Measurements from ENCODE around the gene COL12A1.

Gene COL12A1

DNA sequence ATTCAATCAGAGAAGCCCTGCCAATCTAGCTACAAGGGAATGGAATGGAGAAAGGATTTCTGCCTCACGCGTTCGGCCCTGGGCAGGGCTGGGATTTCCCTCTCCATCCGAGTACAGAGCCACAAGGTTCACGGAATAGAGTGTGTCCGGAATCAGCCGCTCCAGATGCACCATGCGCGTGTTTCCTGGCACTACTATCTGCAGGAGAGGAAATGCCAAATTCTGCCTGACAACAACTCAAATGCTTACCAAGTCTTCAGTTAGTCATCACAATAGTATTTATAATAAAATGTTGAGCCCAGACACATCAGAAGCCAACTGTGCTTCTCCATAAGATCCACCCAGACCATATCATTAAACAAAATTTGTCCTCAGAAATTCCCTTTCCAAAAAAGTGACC, 75.1 kb downstream of the COL12A1 start:
- no peak overlapping the region for H3K27ac ChIP-seq (ENCODE audit: low read depth, low read length)

DNA sequence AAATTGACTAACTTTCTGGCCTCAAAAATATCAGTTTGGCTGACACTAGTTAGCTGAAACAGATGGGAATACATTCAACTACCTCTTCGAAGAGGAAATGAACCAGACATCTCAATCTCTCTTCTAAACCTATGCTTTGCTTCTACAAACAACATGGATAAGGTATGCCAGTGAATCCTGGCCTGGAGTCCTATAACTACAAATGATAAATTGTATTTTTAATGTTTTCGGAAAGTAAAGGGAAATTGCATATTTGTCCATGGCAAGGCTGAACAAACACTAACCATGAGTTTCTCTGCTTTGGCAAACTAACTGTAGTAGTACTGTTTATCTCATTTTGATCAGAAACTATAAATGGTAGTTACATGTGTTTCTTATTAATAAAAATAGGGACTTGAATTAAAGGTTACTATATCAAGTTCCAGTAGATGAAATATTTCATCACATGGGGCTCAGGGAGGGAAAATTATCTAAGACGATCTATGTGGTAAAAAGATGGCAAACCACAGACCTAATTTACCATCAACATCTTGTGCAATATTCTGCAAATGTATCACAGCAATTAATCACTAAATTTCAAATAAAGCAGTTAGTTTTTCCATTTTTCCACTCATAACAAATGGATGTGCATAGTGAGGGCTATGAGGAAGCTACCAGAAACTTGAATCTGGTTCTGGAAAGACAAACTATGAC, 76.8 kb downstream of the COL12A1 start:
- WGBS: 91% methylated on average over 2 of the region's 3 CpGs

More for the DNA sequence above, 75.1 kb downstream of the COL12A1 start:
- H3K4me1 ChIP-seq (ENCODE audit: insufficient read depth, low read length): no peaks in the 10 kb centered on the region
- no peaks in the 10 kb centered on the region for H3K27me3 ChIP-seq (ENCODE audit: insufficient read depth, low read length)
- no peak overlapping the region for H3K9ac ChIP-seq (ENCODE audit: low read depth, low read length)
- no peaks in the 10 kb centered on the region for H3K9me3 ChIP-seq (ENCODE audit: insufficient read depth, low read depth, low read length)
- peaks cover 4% of the 10 kb centered on the region; the same call in 1 of the 2 replicates for H3K36me3 ChIP-seq (ENCODE audit: insufficient read depth, low read length)
- WGBS: 96% methylated on average over 9 of the region's 9 CpGs
- H3K4me3 ChIP-seq (ENCODE audit: low read length): no peak overlapping the region

GRCh38 chr6:75126518-75126917, 79.3 kb downstream of the COL12A1 start:
- no peaks in the 10 kb centered on the region for H3K27me3 ChIP-seq (ENCODE audit: insufficient read depth, low read length)
- no peak overlapping the region for H3K9ac ChIP-seq (ENCODE audit: low read depth, low read length)
- no peaks in the 10 kb centered on the region for H3K4me1 ChIP-seq (ENCODE audit: insufficient read depth, low read length)
- H3K27ac ChIP-seq (ENCODE audit: low read depth, low read length): no peak overlapping the region
- H3K36me3 ChIP-seq (ENCODE audit: insufficient read depth, low read length): peaks cover 4% of the 10 kb centered on the region; the same call in 1 of the 2 replicates
- WGBS: 93% methylated on average over 1 of the region's 2 CpGs
- no peak overlapping the region for H3K4me3 ChIP-seq (ENCODE audit: low read length)
- H3K9me3 ChIP-seq (ENCODE audit: insufficient read depth, low read depth, low read length): no peaks in the 10 kb centered on the region

More for the DNA sequence above, 76.8 kb downstream of the COL12A1 start:
- peaks cover 4% of the 10 kb centered on the region; the same call in 1 of the 2 replicates for H3K36me3 ChIP-seq (ENCODE audit: insufficient read depth, low read length)
- H3K9me3 ChIP-seq (ENCODE audit: insufficient read depth, low read depth, low read length): no peaks in the 10 kb centered on the region
- H3K4me3 ChIP-seq (ENCODE audit: low read length): no peak overlapping the region
- no peaks in the 10 kb centered on the region for H3K4me1 ChIP-seq (ENCODE audit: insufficient read depth, low read length)
- H3K27me3 ChIP-seq (ENCODE audit: insufficient read depth, low read length): no peaks in the 10 kb centered on the region
- no peak overlapping the region for H3K9ac ChIP-seq (ENCODE audit: low read depth, low read length)
- no peak overlapping the region for H3K27ac ChIP-seq (ENCODE audit: low read depth, low read length)

GRCh38 chr6:75124983-75125382, 80.9 kb downstream of the COL12A1 start:
- Histone ChIP-seq H3K27me3 (ENCODE audit: insufficient read depth, low read length) (no peaks in the 10 kb centered on the region), H3K36me3 (ENCODE audit: insufficient read depth, low read length) (no peaks in the 10 kb centered on the region), H3K4me3 (ENCODE audit: low read length) (no peak overlapping the region), H3K4me1 (ENCODE audit: insufficient read depth, low read length) (no peaks in the 10 kb centered on the region), H3K9ac (ENCODE audit: low read depth, low read length) (no peak overlapping the region), H3K9me3 (ENCODE audit: insufficient read depth, low read depth, low read length) (no peaks in the 10 kb centered on the region), H3K27ac (ENCODE audit: low read depth, low read length) (no peak overlapping the region)
- no CpG with 5 or more reads among the region's 2 CpGs for WGBS

GRCh38 chr6:75124085-75124484, 81.8 kb downstream of the COL12A1 start:
- WGBS: 79% methylated on average over 2 of the region's 2 CpGs
- no peaks in the 10 kb centered on the region for H3K9me3 ChIP-seq (ENCODE audit: insufficient read depth, low read depth, low read length)
- no peaks in the 10 kb centered on the region for H3K27me3 ChIP-seq (ENCODE audit: insufficient read depth, low read length)

GRCh38 chr6:75118925-75119515, 86.8 kb downstream of the COL12A1 start:
- WGBS: 96% methylated on average over 8 of the region's 8 CpGs
- Histone ChIP-seq H3K27ac (ENCODE audit: low read depth, low read length) (no peak overlapping the region), H3K4me1 (ENCODE audit: insufficient read depth, low read length) (peaks cover 2% of the 10 kb centered on the region; the same call in 1 of the 2 replicates), H3K4me3 (ENCODE audit: low read length) (no peak overlapping the region), H3K27me3 (ENCODE audit: insufficient read depth, low read length) (no peaks in the 10 kb centered on the region), H3K9me3 (ENCODE audit: insufficient read depth, low read depth, low read length) (no peaks in the 10 kb centered on the region), H3K36me3 (ENCODE audit: insufficient read depth, low read length) (no peaks in the 10 kb centered on the region; the same call in 1 of the 2 replicates), H3K9ac (ENCODE audit: low read depth, low read length) (no peak overlapping the region)

More at GRCh38 chr6:75124085-75124484, 81.8 kb downstream of the COL12A1 start:
- Histone ChIP-seq H3K27ac (ENCODE audit: low read depth, low read length) (no peak overlapping the region), H3K4me3 (ENCODE audit: low read length) (no peak overlapping the region), H3K9ac (ENCODE audit: low read depth, low read length) (no peak overlapping the region), H3K36me3 (ENCODE audit: insufficient read depth, low read length) (no peaks in the 10 kb centered on the region), H3K4me1 (ENCODE audit: insufficient read depth, low read length) (no peaks in the 10 kb centered on the region)

- 89% methylated on average over 1 of the region's 2 CpGs for WGBS
- no peak overlapping the region for H3K27ac ChIP-seq (ENCODE audit: low read depth, low read length)
- H3K4me3 ChIP-seq (ENCODE audit: low read length): no peak overlapping the region
- peaks cover 2% of the 10 kb centered on the region; the same call in 1 of the 2 replicates for H3K4me1 ChIP-seq (ENCODE audit: insufficient read depth, low read length)
- no peak overlapping the region for H3K9ac ChIP-seq (ENCODE audit: low read depth, low read length)
- H3K9me3 ChIP-seq (ENCODE audit: insufficient read depth, low read depth, low read length): no peaks in the 10 kb centered on the region
- no peaks in the 10 kb centered on the region for H3K27me3 ChIP-seq (ENCODE audit: insufficient read depth, low read length)
- H3K36me3 ChIP-seq (ENCODE audit: insufficient read depth, low read length): no peaks in the 10 kb centered on the region; the same call in 1 of the 2 replicates
Measured at GRCh38 chr6:75117701-75118100, 88.2 kb downstream of the COL12A1 start.

- Histone ChIP-seq H3K36me3 (ENCODE audit: insufficient read depth, low read length) (no peaks in the 10 kb centered on the region; the same call in 1 of the 2 replicates), H3K9ac (ENCODE audit: low read depth, low read length) (no peak overlapping the region), H3K4me3 (ENCODE audit: low read length) (no peak overlapping the region), H3K27me3 (ENCODE audit: insufficient read depth, low read length) (no peaks in the 10 kb centered on the region), H3K27ac (ENCODE audit: low read depth, low read length) (no peak overlapping the region), H3K9me3 (ENCODE audit: insufficient read depth, low read depth, low read length) (no peaks in the 10 kb centered on the region), H3K4me1 (ENCODE audit: insufficient read depth, low read length) (peaks cover 2% of the 10 kb centered on the region; the same call in 1 of the 2 replicates)
- 90% methylated on average over 3 of the region's 3 CpGs for WGBS
Measured at GRCh38 chr6:75116946-75117345, 88.9 kb downstream of the COL12A1 start.

GRCh38 chr6:75115481-75115880, 90.4 kb downstream of the COL12A1 start:
- Histone ChIP-seq H3K9me3 (ENCODE audit: insufficient read depth, low read depth, low read length) (no peaks in the 10 kb centered on the region), H3K27ac (ENCODE audit: low read depth, low read length) (0 out of 2 replicates have a peak overlapping the region, but pooled peaks have one; percentile 11), H3K36me3 (ENCODE audit: insufficient read depth, low read length) (no peaks in the 10 kb centered on the region; the same call in 1 of the 2 replicates), H3K4me1 (ENCODE audit: insufficient read depth, low read length) (peaks cover 2% of the 10 kb centered on the region; the same call in 1 of the 2 replicates), H3K27me3 (ENCODE audit: insufficient read depth, low read length) (no peaks in the 10 kb centered on the region), H3K9ac (ENCODE audit: low read depth, low read length) (0 out of 2 replicates have a peak overlapping the region, but pooled peaks have one; percentile 15), H3K4me3 (ENCODE audit: low read length) (no peak overlapping the region)
- 73% methylated on average over 3 of the region's 3 CpGs for WGBS

- no peak overlapping the region for H3K9ac ChIP-seq (ENCODE audit: low read depth, low read length)
- no peaks in the 10 kb centered on the region; the same call in 1 of the 2 replicates for H3K36me3 ChIP-seq (ENCODE audit: insufficient read depth, low read length)
- peaks cover 2% of the 10 kb centered on the region; the same call in 1 of the 2 replicates for H3K4me1 ChIP-seq (ENCODE audit: insufficient read depth, low read length)
- no peak overlapping the region for H3K4me3 ChIP-seq (ENCODE audit: low read length)
- H3K27ac ChIP-seq (ENCODE audit: low read depth, low read length): no peak overlapping the region
- H3K27me3 ChIP-seq (ENCODE audit: insufficient read depth, low read length): no peaks in the 10 kb centered on the region
- H3K9me3 ChIP-seq (ENCODE audit: insufficient read depth, low read depth, low read length): no peaks in the 10 kb centered on the region
- WGBS: 98% methylated on average over 2 of the region's 2 CpGs
Measured at GRCh38 chr6:75114806-75115205, 91.0 kb downstream of the COL12A1 start.

DNA sequence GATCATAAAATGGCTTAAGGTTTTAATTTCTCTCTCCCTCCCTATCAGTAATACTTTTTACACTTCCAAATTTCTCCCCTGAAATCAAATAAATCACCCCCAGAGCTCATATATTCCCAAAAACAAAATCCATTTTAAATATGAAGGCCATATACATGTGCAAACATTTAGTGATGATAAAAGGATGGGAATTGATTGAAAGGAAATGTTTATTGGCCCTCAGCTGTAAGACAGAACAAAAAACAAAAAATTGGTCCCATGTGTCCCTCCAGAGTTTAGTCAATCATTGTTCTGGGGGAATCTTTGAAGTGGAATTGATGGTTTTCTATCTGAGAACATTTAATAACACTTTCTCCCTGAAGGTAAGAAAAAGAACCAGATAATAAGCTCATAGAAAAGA, 91.7 kb downstream of the COL12A1 start:
- H3K27me3 ChIP-seq (ENCODE audit: insufficient read depth, low read length): no peaks in the 10 kb centered on the region
- H3K36me3 ChIP-seq (ENCODE audit: insufficient read depth, low read length): no peaks in the 10 kb centered on the region; the same call in 1 of the 2 replicates
- no peak overlapping the region for H3K9ac ChIP-seq (ENCODE audit: low read depth, low read length)
- no peak overlapping the region for H3K27ac ChIP-seq (ENCODE audit: low read depth, low read length)
- H3K4me3 ChIP-seq (ENCODE audit: low read length): no peak overlapping the region
- H3K9me3 ChIP-seq (ENCODE audit: insufficient read depth, low read depth, low read length): no peaks in the 10 kb centered on the region
- peaks cover 2% of the 10 kb centered on the region; the same call in 1 of the 2 replicates for H3K4me1 ChIP-seq (ENCODE audit: insufficient read depth, low read length)
